ENCODE data around the gene INTS2. TPM values are rescaled to one million over a fixed set of nuclear protein-coding genes. Genes with fewer than 3 reads are reported as not detected.
A peak's percentile ranks its signal among the peaks of the same experiment; 100 is the strongest.

INTS2 gene
- total RNA-seq, 1 experiment from 2014 or later = 18.1 TPM

DNA sequence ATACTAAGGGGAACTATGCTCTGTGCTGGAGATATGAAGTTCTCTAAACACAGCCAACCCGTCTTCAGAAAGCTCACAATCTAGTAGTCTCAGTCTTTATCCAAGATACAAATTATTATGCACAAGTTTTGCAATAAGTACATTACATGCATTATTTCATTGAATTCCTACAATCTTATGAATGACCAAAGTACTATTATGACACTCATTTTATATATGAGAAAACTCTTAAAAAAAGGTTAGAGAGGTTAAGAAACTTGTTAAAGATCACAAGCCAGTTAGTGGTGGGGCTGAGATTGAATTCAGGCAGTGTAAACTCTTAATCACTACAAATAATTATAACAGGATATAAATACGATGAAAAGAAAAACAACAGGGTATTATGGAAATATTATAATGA is 59.7 kb downstream of the INTS2 start:
- H3K79me2 ChIP-seq (ENCODE audit: low read length) = peaks cover 2% of the 10 kb centered on the region
- H4K20me1 ChIP-seq (ENCODE audit: low read length) = no peaks in the 10 kb centered on the region
- CTCF ChIA-PET = no interaction called here
- H3K9me3 ChIP-seq (ENCODE audit: low read length) = no peaks in the 10 kb centered on the region
- POLR2A ChIA-PET (ENCODE audit: unreplicated experiment) = no interaction called here
- H3K9me2 ChIP-seq (replicated peaks; ENCODE audit: low read length) = no peaks in the 10 kb centered on the region
- intact Hi-C loops (cut with micrococcal nuclease) = no loop called here
- no peaks in the 10 kb centered on the region for H3K27me3 ChIP-seq (ENCODE audit: low read length)
- no peak overlapping the region for H3K4me2 ChIP-seq (ENCODE audit: low read length)
- peaks cover 7% of the 10 kb centered on the region for H3K4me1 ChIP-seq (ENCODE audit: insufficient read depth, low read length)
- no TSS peak for BruUV-seq (replicated peaks)
- TF ChIP-seq, protein P1, sequence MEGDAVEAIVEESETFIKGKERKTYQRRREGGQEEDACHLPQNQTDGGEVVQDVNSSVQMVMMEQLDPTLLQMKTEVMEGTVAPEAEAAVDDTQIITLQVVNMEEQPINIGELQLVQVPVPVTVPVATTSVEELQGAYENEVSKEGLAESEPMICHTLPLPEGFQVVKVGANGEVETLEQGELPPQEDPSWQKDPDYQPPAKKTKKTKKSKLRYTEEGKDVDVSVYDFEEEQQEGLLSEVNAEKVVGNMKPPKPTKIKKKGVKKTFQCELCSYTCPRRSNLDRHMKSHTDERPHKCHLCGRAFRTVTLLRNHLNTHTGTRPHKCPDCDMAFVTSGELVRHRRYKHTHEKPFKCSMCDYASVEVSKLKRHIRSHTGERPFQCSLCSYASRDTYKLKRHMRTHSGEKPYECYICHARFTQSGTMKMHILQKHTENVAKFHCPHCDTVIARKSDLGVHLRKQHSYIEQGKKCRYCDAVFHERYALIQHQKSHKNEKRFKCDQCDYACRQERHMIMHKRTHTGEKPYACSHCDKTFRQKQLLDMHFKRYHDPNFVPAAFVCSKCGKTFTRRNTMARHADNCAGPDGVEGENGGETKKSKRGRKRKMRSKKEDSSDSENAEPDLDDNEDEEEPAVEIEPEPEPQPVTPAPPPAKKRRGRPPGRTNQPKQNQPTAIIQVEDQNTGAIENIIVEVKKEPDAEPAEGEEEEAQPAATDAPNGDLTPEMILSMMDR (conservative IDR thresholded peaks at IDR 0.05; ENCODE audit: low read depth, low read length) = no peak
- no peak for TF ChIP-seq EZH2 (IDR thresholded peaks at IDR 0.05; ENCODE audit: low read length, unreplicated experiment)
- no peak for TF ChIP-seq EZH2phosphoT487 (IDR thresholded peaks at IDR 0.05; ENCODE audit: borderline replicate concordance, low read length)
- no peak overlapping the region for H3K9ac ChIP-seq (ENCODE audit: low read length)
- H3F3A ChIP-seq (ENCODE audit: low read length, unreplicated experiment) = no peaks in the 10 kb centered on the region
- ATAC-seq (no peak), DNase-seq (no peak)
- no peak overlapping the region for H3K27ac ChIP-seq (ENCODE audit: low read length)
- H3K36me3 ChIP-seq (ENCODE audit: low read depth, low read length) = peaks cover 27% of the 10 kb centered on the region
- H2AFZ ChIP-seq (ENCODE audit: low read length) = no peak overlapping the region
- H3K4me3 ChIP-seq (ENCODE audit: low read length) = no peak overlapping the region

DNA sequence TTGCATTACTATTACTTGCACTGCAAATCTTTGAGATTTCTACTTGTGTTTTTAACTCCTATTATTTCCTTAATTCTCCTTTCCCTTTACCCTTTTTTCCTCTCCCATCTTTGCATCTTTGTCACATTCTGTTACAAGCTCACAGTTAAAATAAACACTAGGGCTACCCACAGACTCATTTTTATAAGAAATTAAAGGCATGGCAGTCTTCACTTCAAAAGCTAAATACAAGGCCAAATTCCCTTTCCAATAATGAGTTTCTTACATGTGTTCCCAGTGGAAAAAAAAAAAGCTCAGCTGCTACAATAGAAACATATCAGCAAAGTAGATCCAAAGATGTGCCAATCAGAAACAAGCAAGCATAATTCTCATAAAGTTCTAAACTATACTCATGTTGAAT is 60.7 kb downstream of the INTS2 start:
- TF ChIP-seq EZH2 (IDR thresholded peaks at IDR 0.05; ENCODE audit: low read length, unreplicated experiment) = no peak
- TF ChIP-seq, protein P1 (conservative IDR thresholded peaks at IDR 0.05; ENCODE audit: low read depth, low read length) = no peak
- no peak for TF ChIP-seq EZH2phosphoT487 (IDR thresholded peaks at IDR 0.05; ENCODE audit: borderline replicate concordance, low read length)
- intact Hi-C loops (cut with micrococcal nuclease) = no loop called here
- Histone ChIP-seq H3K9me2 (replicated peaks; ENCODE audit: low read length) (no peaks in the 10 kb centered on the region), H2AFZ (ENCODE audit: low read length) (no peak overlapping the region), H3K27me3 (ENCODE audit: low read length) (no peaks in the 10 kb centered on the region), H3K4me2 (ENCODE audit: low read length) (no peak overlapping the region), H3K79me2 (ENCODE audit: low read length) (peaks cover 12% of the 10 kb centered on the region), H3F3A (ENCODE audit: low read length, unreplicated experiment) (no peaks in the 10 kb centered on the region), H4K20me1 (ENCODE audit: low read length) (no peaks in the 10 kb centered on the region), H3K9me3 (ENCODE audit: low read length) (no peaks in the 10 kb centered on the region), H3K4me1 (ENCODE audit: insufficient read depth, low read length) (peaks cover 12% of the 10 kb centered on the region), H3K9ac (ENCODE audit: low read length) (no peak overlapping the region), H3K27ac (ENCODE audit: low read length) (no peak overlapping the region), H3K36me3 (ENCODE audit: low read depth, low read length) (peaks cover 27% of the 10 kb centered on the region), H3K4me3 (ENCODE audit: low read length) (no peak overlapping the region)
- CTCF ChIA-PET = interaction anchor here (0.5 kb wide), 1 partner anchor 12 kb away, joined by 4 read pairs; no protein-coding TSS in a partner anchor
- no TSS peak for BruUV-seq (replicated peaks)
- ATAC-seq (no peak), DNase-seq (no peak)
- POLR2A ChIA-PET (ENCODE audit: unreplicated experiment) = no interaction called here

DNA sequence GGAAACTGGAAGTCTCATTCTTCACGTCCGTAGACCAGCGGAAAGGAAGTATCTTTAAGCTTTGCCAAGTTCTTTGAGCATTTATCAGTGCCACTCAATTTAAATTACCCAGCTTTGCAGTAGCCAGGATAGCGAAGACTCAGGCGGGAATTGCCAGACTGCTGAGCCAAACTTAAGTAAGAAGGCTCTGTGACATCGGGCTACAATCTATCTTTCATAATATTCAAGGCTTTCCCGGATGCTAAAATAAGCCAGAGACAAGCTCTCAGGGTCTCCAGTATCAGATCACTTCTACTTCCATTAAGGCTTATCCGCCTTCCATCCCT is 64.0 kb downstream of the INTS2 start:
- Histone ChIP-seq H3K9me2 (replicated peaks; ENCODE audit: low read length) (no peaks in the 10 kb centered on the region), H3K9ac (ENCODE audit: low read length) (peak overlapping the region; percentile 85), H3K4me3 (ENCODE audit: low read length) (peak overlapping the region; percentile 79), H3K27ac (ENCODE audit: low read length) (peak overlapping the region; percentile 13), H2AFZ (ENCODE audit: low read length) (peak overlapping the region; percentile 93), H3K4me1 (ENCODE audit: insufficient read depth, low read length) (peaks cover 34% of the 10 kb centered on the region), H3K36me3 (ENCODE audit: low read depth, low read length) (peaks cover 18% of the 10 kb centered on the region), H3K9me3 (ENCODE audit: low read length) (no peaks in the 10 kb centered on the region), H3K79me2 (ENCODE audit: low read length) (peaks cover 40% of the 10 kb centered on the region), H3F3A (ENCODE audit: low read length, unreplicated experiment) (no peaks in the 10 kb centered on the region), H3K27me3 (ENCODE audit: low read length) (no peaks in the 10 kb centered on the region), H3K4me2 (ENCODE audit: low read length) (peak overlapping the region; percentile 92), H4K20me1 (ENCODE audit: low read length) (no peaks in the 10 kb centered on the region)
- TSS peak; percentile 17 for BruUV-seq (replicated peaks)
- DNase-seq (no peak), ATAC-seq (peak; percentile 16)
- intact Hi-C loops (cut with micrococcal nuclease) = loop anchor here (2.0 to 5.0 kb wide), 4 partner anchors 64 to 314 kb away; partner anchors contain the start of genes INTS2 and MED13
- no peak for TF ChIP-seq EZH2 (IDR thresholded peaks at IDR 0.05; ENCODE audit: low read length, unreplicated experiment)
- no peak for TF ChIP-seq EZH2phosphoT487 (IDR thresholded peaks at IDR 0.05; ENCODE audit: borderline replicate concordance, low read length)
- TF ChIP-seq, protein P1 (conservative IDR thresholded peaks at IDR 0.05; ENCODE audit: low read depth, low read length) = no peak
- ChIA-PET POLR2A (ENCODE audit: unreplicated experiment) (interaction anchor here (0.6 to 1.5 kb wide), 6 partner anchors 10 to 266 kb away, joined by 3 to 33 read pairs (median 8); no protein-coding TSS in a partner anchor), CTCF (interaction anchor here (0.5 to 1.3 kb wide), 3 partner anchors 22 to 258 kb away, joined by 7 to 14 read pairs (median 12); no protein-coding TSS in a partner anchor)
